ENCODE measurements around the gene WASF3.

Gene WASF3

GRCh38 chr13:26710166-26710565 lies 152.7 kb downstream of the WASF3 start:
- no peak for ATAC-seq (ENCODE audit: insufficient read depth, low read depth)
- no peak overlapping the region for H3K27ac ChIP-seq (ENCODE audit: low read length)
- H2AFZ ChIP-seq (ENCODE audit: low read depth, low read length): no peak overlapping the region
- no peak overlapping the region for H3K4me2 ChIP-seq (ENCODE audit: insufficient read depth, low read length)
- DNase-seq: no peak
- H3K9ac ChIP-seq (ENCODE audit: low read depth, low read length): no peak overlapping the region
- H3K4me1 ChIP-seq (ENCODE audit: insufficient read depth, low read length): no peaks in the 10 kb centered on the region
- TF ChIP-seq EZH2 (IDR thresholded peaks at IDR 0.05; ENCODE audit: borderline replicate concordance, low read depth, low read length, severe bottlenecking): no peak
- TF ChIP-seq, protein P1, sequence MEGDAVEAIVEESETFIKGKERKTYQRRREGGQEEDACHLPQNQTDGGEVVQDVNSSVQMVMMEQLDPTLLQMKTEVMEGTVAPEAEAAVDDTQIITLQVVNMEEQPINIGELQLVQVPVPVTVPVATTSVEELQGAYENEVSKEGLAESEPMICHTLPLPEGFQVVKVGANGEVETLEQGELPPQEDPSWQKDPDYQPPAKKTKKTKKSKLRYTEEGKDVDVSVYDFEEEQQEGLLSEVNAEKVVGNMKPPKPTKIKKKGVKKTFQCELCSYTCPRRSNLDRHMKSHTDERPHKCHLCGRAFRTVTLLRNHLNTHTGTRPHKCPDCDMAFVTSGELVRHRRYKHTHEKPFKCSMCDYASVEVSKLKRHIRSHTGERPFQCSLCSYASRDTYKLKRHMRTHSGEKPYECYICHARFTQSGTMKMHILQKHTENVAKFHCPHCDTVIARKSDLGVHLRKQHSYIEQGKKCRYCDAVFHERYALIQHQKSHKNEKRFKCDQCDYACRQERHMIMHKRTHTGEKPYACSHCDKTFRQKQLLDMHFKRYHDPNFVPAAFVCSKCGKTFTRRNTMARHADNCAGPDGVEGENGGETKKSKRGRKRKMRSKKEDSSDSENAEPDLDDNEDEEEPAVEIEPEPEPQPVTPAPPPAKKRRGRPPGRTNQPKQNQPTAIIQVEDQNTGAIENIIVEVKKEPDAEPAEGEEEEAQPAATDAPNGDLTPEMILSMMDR (IDR thresholded peaks at IDR 0.05; ENCODE audit: borderline replicate concordance, extremely low read depth, low read length, poor library complexity, severe bottlenecking): no peak
- no peaks in the 10 kb centered on the region for H3K27me3 ChIP-seq (ENCODE audit: insufficient read depth, low read length, poor library complexity)
- H3K9me3 ChIP-seq (ENCODE audit: insufficient read depth, low read length, severe bottlenecking): peaks cover 2% of the 10 kb centered on the region
- 0 out of 2 replicates have a peak, but pooled peaks cover 2% of the 10 kb centered on the region for H4K20me1 ChIP-seq (ENCODE audit: insufficient read depth, low read length)
- H3K36me3 ChIP-seq (ENCODE audit: insufficient read depth, low read length): no peaks in the 10 kb centered on the region
- no peaks in the 10 kb centered on the region for H3K79me2 ChIP-seq (ENCODE audit: insufficient read depth, low read length)
- no peak overlapping the region for H3K4me3 ChIP-seq (ENCODE audit: low read depth in 1 of 2, low read length in 2 of 2)

DNA sequence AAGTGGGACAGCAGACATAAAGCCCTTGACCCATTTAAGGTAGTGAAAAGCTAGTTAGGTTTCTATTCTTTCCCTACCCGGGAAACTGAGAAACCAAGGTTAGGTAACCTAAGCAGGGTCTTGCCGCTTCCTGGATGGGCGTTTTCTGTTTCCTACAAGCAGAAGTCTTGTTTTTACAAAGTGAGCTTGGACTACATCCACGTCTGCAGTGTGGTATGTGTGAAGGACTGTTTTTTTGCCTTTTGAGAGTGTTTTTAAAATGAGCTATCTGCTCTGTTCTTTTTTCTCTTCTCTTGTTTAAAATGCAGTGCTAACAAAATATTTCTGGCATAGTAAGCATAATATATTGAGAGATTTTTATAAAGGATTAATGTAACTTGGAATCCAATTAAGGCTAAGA lies 153.7 kb downstream of the WASF3 start:
- no peaks in the 10 kb centered on the region for H3K27me3 ChIP-seq (ENCODE audit: insufficient read depth, low read length, poor library complexity)
- no peak overlapping the region for H3K4me2 ChIP-seq (ENCODE audit: insufficient read depth, low read length)
- H3K9ac ChIP-seq (ENCODE audit: low read depth, low read length): no peak overlapping the region
- H3K9me3 ChIP-seq (ENCODE audit: insufficient read depth, low read length, severe bottlenecking): peaks cover 2% of the 10 kb centered on the region
- TF ChIP-seq, protein P1 (IDR thresholded peaks at IDR 0.05; ENCODE audit: borderline replicate concordance, extremely low read depth, low read length, poor library complexity, severe bottlenecking): no peak
- TF ChIP-seq EZH2 (IDR thresholded peaks at IDR 0.05; ENCODE audit: borderline replicate concordance, low read depth, low read length, severe bottlenecking): no peak
- H3K36me3 ChIP-seq (ENCODE audit: insufficient read depth, low read length): no peaks in the 10 kb centered on the region
- ATAC-seq (ENCODE audit: insufficient read depth, low read depth) (no peak), DNase-seq (no peak)
- 0 out of 2 replicates have a peak, but pooled peaks cover 2% of the 10 kb centered on the region for H4K20me1 ChIP-seq (ENCODE audit: insufficient read depth, low read length)
- H3K79me2 ChIP-seq (ENCODE audit: insufficient read depth, low read length): no peaks in the 10 kb centered on the region
- no peak overlapping the region for H3K4me3 ChIP-seq (ENCODE audit: low read depth in 1 of 2, low read length in 2 of 2)
- H2AFZ ChIP-seq (ENCODE audit: low read depth, low read length): no peak overlapping the region
- no peak overlapping the region for H3K27ac ChIP-seq (ENCODE audit: low read length)
- no peaks in the 10 kb centered on the region for H3K4me1 ChIP-seq (ENCODE audit: insufficient read depth, low read length)

- ATAC-seq (ENCODE audit: insufficient read depth, low read depth) (no peak), DNase-seq (no peak)
- H3K4me1 ChIP-seq (ENCODE audit: insufficient read depth, low read length): no peaks in the 10 kb centered on the region
- TF ChIP-seq, protein P1 (IDR thresholded peaks at IDR 0.05; ENCODE audit: borderline replicate concordance, extremely low read depth, low read length, poor library complexity, severe bottlenecking): no peak
- TF ChIP-seq EZH2 (IDR thresholded peaks at IDR 0.05; ENCODE audit: borderline replicate concordance, low read depth, low read length, severe bottlenecking): no peak
- H3K79me2 ChIP-seq (ENCODE audit: insufficient read depth, low read length): no peaks in the 10 kb centered on the region
- no peaks in the 10 kb centered on the region for H4K20me1 ChIP-seq (ENCODE audit: insufficient read depth, low read length)
- no peaks in the 10 kb centered on the region for H3K27me3 ChIP-seq (ENCODE audit: insufficient read depth, low read length, poor library complexity)
- H3K27ac ChIP-seq (ENCODE audit: low read length): no peak overlapping the region
- no peak overlapping the region for H2AFZ ChIP-seq (ENCODE audit: low read depth, low read length)
- H3K4me3 ChIP-seq (ENCODE audit: low read depth in 1 of 2, low read length in 2 of 2): no peak overlapping the region
- no peaks in the 10 kb centered on the region for H3K36me3 ChIP-seq (ENCODE audit: insufficient read depth, low read length)
- no peak overlapping the region for H3K4me2 ChIP-seq (ENCODE audit: insufficient read depth, low read length)
- peaks cover 2% of the 10 kb centered on the region for H3K9me3 ChIP-seq (ENCODE audit: insufficient read depth, low read length, severe bottlenecking)
- H3K9ac ChIP-seq (ENCODE audit: low read depth, low read length): no peak overlapping the region
Observed at GRCh38 chr13:26713341-26713740, 155.9 kb downstream of the WASF3 start.

- TF ChIP-seq, protein P1 (IDR thresholded peaks at IDR 0.05; ENCODE audit: borderline replicate concordance, extremely low read depth, low read length, poor library complexity, severe bottlenecking): no peak
- no peak for TF ChIP-seq EZH2 (IDR thresholded peaks at IDR 0.05; ENCODE audit: borderline replicate concordance, low read depth, low read length, severe bottlenecking)
- no peak overlapping the region for H3K9ac ChIP-seq (ENCODE audit: low read depth, low read length)
- H3K4me1 ChIP-seq (ENCODE audit: insufficient read depth, low read length): peaks cover 30% of the 10 kb centered on the region
- DNase-seq (no peak), ATAC-seq (ENCODE audit: insufficient read depth, low read depth) (no peak)
- no peaks in the 10 kb centered on the region for H3K79me2 ChIP-seq (ENCODE audit: insufficient read depth, low read length)
- peaks cover 2% of the 10 kb centered on the region for H3K9me3 ChIP-seq (ENCODE audit: insufficient read depth, low read length, severe bottlenecking)
- no peaks in the 10 kb centered on the region for H3K36me3 ChIP-seq (ENCODE audit: insufficient read depth, low read length)
- H4K20me1 ChIP-seq (ENCODE audit: insufficient read depth, low read length): no peaks in the 10 kb centered on the region
- H3K4me3 ChIP-seq (ENCODE audit: low read depth in 1 of 2, low read length in 2 of 2): no peak overlapping the region
- no peaks in the 10 kb centered on the region for H3K27me3 ChIP-seq (ENCODE audit: insufficient read depth, low read length, poor library complexity)
- H3K27ac ChIP-seq (ENCODE audit: low read length): no peak overlapping the region
- no peak overlapping the region for H3K4me2 ChIP-seq (ENCODE audit: insufficient read depth, low read length)
- no peak overlapping the region for H2AFZ ChIP-seq (ENCODE audit: low read depth, low read length)
Observed at GRCh38 chr13:26716984-26717383, 159.5 kb downstream of the WASF3 start.

All from DND-41 (cell line).